A673 (cell line): Measurements from ENCODE around the gene STIM1. TPM values are rescaled to one million over a fixed set of nuclear protein-coding genes. Genes with fewer than 3 reads are reported as not detected.

Experiments
- BruUV-seq: library from RNA; stranded (reverse); fragments of 400-500 nt; replicated peaks from 2 replicates; lab custom pipeline; 2021; lab: Mats Ljungman, UMichigan
- CTCF ChIA-PET: fragments of 300-600 bp; sonication (Branson Sonifier 250); formaldehyde crosslinking; loops from one replicate; lab custom pipeline; 2022; ENCODE audit warnings: antibody characterized with exemption; lab: Charles Lee
- POLR2A ChIA-PET: fragments of 300-600 bp; sonication (Branson Sonifier 250); formaldehyde crosslinking; loops from one replicate; lab custom pipeline; 2022; ENCODE audit warnings: antibody characterized with exemption; ENCODE audit not compliant: low non-redundant PET; lab: Charles Lee
- DNase-seq: peaks from one replicate; pipeline ENCODE4 v3.0.0-alpha.2; 2015; ENCODE audit warnings: low spot score
- H3K27ac ChIP-seq: fragments of 200-600 bp; sonication (generic); 2 replicates; pipeline ENCODE4 v1.5.1; 2016; ENCODE audit warnings: mixed run types, low read depth, mild to moderate bottlenecking, mixed read lengths, antibody characterized with exemption, low read length; ENCODE audit not compliant: poor library complexity, severe bottlenecking
- H3K27me3 ChIP-seq: fragments of 200-600 bp; sonication (generic); replicated peaks from 2 replicates; pipeline ENCODE4 v1.6.1; 2017; ENCODE audit warnings: mixed run types, low read depth, mild to moderate bottlenecking, mixed read lengths, antibody characterized with exemption, low read length; ENCODE audit not compliant: insufficient read depth, poor library complexity
- H3K36me3 ChIP-seq: fragments of 200-600 bp; sonication (generic); 2 replicates; pipeline ENCODE4 v1.6.1; 2016; ENCODE audit warnings: mixed run types, mild to moderate bottlenecking, mixed read lengths, antibody characterized with exemption, low read length; ENCODE audit not compliant: insufficient read depth, poor library complexity, severe bottlenecking
- H3K4me1 ChIP-seq: fragments of 200-600 bp; sonication (generic); 2 replicates; pipeline ENCODE4 v1.6.1; 2017; ENCODE audit warnings: mixed run types, mild to moderate bottlenecking, mixed read lengths, antibody characterized with exemption, low read length; ENCODE audit not compliant: insufficient read depth, poor library complexity, severe bottlenecking
- H3K4me3 ChIP-seq: fragments of 200-600 bp; sonication (generic); 2 replicates; pipeline ENCODE4 v1.5.1; 2016; ENCODE audit warnings: low read depth, mixed run types, mild to moderate bottlenecking, mixed read lengths, low read length; ENCODE audit not compliant: poor library complexity, severe bottlenecking
- H3K9me3 ChIP-seq: fragments of 200-600 bp; sonication (generic); 2 replicates; pipeline ENCODE4 v1.6.1; 2016; ENCODE audit warnings: mixed run types, low read depth, mild to moderate bottlenecking, mixed read lengths, antibody characterized with exemption, low read length; ENCODE audit not compliant: poor library complexity, severe bottlenecking
- EZH2 ChIP-seq: fragments of 200-600 bp; sonication (generic); IDR thresholded peaks from 2 replicates; pipeline ENCODE4 v1.6.1; 2017; ENCODE audit warnings: borderline replicate concordance, low read depth, mild to moderate bottlenecking, mixed read lengths, antibody characterized with exemption, low read length; ENCODE audit not compliant: poor library complexity, severe bottlenecking
- intact Hi-C: fragments of 100-400 bp; cut with micrococcal nuclease; formaldehyde crosslinking; loops from one replicate; pipeline ENCODE4 v1.10.0; 2022; ENCODE audit not compliant: unreplicated experiment
- total RNA-seq: library from RNA; stranded (reverse); gene quantifications from 2 replicates; pipeline ENCODE4 v1.2.3, GENCODE V29; 2021
- TF ChIP-seq, protein P1 (sequence below): fragments of 300-800, 200-600 bp; sonication (generic); conservative IDR thresholded peaks from 2 replicates; pipeline ENCODE4 v1.5.1; 2017; ENCODE audit warnings: low read depth, mild to moderate bottlenecking, antibody characterized with exemption, low read length, moderate library complexity, mixed read lengths

STIM1 gene
- total RNA-seq, 1 experiment from 2014 or later = 14.2 TPM

DNA sequence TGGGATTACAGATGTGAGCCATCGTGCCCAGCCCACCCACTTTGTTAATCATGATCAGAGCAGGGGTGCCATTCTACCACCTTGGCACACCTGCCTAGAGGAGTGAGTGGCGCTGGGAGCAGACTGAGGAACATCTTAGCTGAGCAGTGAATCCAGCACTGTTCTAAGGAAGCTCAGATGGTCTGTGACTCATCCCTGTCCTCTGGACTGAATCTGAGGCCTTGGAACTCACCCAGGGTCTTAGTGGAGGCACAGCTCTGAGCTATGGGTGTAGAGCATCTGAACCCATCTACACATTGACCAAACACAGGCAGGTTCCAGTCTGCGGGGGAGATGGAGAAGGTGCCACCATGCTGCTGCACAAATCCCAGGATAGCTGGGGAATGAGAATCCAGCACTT is 32.2 kb upstream of the STIM1 start:
- CTCF ChIA-PET = no interaction called here
- Histone ChIP-seq H3K9me3 (no peaks in the 10 kb centered on the region), H3K4me3 (no peak overlapping the region), H3K27ac (no peak overlapping the region), H3K27me3 (no peaks in the 10 kb centered on the region), H3K4me1 (no peaks in the 10 kb centered on the region), H3K36me3 (peaks cover 6% of the 10 kb centered on the region)
- POLR2A ChIA-PET = no interaction called here
- intact Hi-C loops = no loop called here
- TF ChIP-seq, protein P1, sequence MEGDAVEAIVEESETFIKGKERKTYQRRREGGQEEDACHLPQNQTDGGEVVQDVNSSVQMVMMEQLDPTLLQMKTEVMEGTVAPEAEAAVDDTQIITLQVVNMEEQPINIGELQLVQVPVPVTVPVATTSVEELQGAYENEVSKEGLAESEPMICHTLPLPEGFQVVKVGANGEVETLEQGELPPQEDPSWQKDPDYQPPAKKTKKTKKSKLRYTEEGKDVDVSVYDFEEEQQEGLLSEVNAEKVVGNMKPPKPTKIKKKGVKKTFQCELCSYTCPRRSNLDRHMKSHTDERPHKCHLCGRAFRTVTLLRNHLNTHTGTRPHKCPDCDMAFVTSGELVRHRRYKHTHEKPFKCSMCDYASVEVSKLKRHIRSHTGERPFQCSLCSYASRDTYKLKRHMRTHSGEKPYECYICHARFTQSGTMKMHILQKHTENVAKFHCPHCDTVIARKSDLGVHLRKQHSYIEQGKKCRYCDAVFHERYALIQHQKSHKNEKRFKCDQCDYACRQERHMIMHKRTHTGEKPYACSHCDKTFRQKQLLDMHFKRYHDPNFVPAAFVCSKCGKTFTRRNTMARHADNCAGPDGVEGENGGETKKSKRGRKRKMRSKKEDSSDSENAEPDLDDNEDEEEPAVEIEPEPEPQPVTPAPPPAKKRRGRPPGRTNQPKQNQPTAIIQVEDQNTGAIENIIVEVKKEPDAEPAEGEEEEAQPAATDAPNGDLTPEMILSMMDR = no peak
- no TSS peak for BruUV-seq
- DNase-seq = no peak

GRCh38 chr11:3823762-3824506 is 31.5 kb upstream of the STIM1 start:
- Histone ChIP-seq H3K9me3 (no peaks in the 10 kb centered on the region), H3K36me3 (peaks cover 6% of the 10 kb centered on the region), H3K27ac (no peak overlapping the region), H3K27me3 (no peaks in the 10 kb centered on the region), H3K4me3 (no peak overlapping the region), H3K4me1 (no peaks in the 10 kb centered on the region)
- intact Hi-C loops = no loop called here
- DNase-seq = no peak
- no peak for TF ChIP-seq EZH2
- TF ChIP-seq, protein P1 = no peak
- ChIA-PET POLR2A (no interaction called here), CTCF (no interaction called here)
- BruUV-seq = no TSS peak

DNA sequence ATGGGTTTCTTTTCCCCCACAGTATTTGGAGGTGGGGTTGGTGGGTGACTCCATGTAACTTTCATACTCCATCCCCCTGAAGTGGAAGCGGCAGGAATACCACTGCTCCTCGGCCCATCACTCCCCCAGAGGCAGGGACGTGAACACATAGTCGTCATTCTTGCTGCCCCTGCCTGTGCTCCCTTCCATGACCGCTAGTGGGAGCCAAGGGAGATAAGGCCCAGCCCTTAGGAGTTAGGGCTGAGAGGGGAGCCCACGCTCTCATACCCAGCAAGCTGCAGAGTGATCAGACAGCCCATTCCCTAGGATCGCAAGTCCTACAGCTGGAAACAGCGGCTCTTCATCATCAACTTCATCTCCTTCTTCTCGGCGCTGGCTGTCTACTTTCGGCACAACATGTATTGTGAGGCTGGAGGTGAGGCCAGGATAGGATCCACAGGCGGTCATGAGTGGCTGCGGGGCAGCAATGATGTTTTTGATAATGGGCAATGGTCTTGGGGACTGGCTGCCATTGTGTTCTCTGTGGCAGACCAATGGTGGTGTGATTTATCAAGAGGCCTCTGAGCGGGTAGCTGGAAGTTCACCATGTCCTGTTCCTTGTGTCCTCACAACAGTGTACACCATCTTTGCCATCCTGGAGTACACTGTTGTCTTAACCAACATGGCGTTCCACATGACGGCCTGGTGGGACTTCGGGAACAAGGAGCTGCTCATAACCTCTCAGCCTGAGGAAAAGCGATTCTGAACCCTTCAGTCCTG is 30.6 kb upstream of the STIM1 start:
- BruUV-seq = no TSS peak
- Histone ChIP-seq H3K4me1 (no peaks in the 10 kb centered on the region), H3K9me3 (no peaks in the 10 kb centered on the region), H3K27ac (no peak overlapping the region), H3K4me3 (no peak overlapping the region), H3K27me3 (no peaks in the 10 kb centered on the region), H3K36me3 (peaks cover 6% of the 10 kb centered on the region)
- POLR2A ChIA-PET = no interaction called here
- no peak for TF ChIP-seq EZH2
- TF ChIP-seq, protein P1 = peak; percentile 45
- DNase-seq = peak; percentile 54
- CTCF ChIA-PET = no interaction called here
- intact Hi-C loops = no loop called here
